SHP77 treated with DMSO at 0.1 percent for 48 hours (cell line): ENCODE data around the gene ABCC3.
A peak's percentile ranks its signal among the peaks of the same experiment; 100 is the strongest.

ENCODE experiments used
- DNase-seq: peaks from one replicate; lab custom pipeline; 2025; lab: John Stamatoyannopoulos, UW

The ABCC3 gene, protein sequence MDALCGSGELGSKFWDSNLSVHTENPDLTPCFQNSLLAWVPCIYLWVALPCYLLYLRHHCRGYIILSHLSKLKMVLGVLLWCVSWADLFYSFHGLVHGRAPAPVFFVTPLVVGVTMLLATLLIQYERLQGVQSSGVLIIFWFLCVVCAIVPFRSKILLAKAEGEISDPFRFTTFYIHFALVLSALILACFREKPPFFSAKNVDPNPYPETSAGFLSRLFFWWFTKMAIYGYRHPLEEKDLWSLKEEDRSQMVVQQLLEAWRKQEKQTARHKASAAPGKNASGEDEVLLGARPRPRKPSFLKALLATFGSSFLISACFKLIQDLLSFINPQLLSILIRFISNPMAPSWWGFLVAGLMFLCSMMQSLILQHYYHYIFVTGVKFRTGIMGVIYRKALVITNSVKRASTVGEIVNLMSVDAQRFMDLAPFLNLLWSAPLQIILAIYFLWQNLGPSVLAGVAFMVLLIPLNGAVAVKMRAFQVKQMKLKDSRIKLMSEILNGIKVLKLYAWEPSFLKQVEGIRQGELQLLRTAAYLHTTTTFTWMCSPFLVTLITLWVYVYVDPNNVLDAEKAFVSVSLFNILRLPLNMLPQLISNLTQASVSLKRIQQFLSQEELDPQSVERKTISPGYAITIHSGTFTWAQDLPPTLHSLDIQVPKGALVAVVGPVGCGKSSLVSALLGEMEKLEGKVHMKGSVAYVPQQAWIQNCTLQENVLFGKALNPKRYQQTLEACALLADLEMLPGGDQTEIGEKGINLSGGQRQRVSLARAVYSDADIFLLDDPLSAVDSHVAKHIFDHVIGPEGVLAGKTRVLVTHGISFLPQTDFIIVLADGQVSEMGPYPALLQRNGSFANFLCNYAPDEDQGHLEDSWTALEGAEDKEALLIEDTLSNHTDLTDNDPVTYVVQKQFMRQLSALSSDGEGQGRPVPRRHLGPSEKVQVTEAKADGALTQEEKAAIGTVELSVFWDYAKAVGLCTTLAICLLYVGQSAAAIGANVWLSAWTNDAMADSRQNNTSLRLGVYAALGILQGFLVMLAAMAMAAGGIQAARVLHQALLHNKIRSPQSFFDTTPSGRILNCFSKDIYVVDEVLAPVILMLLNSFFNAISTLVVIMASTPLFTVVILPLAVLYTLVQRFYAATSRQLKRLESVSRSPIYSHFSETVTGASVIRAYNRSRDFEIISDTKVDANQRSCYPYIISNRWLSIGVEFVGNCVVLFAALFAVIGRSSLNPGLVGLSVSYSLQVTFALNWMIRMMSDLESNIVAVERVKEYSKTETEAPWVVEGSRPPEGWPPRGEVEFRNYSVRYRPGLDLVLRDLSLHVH (N-terminal part only)

DNA sequence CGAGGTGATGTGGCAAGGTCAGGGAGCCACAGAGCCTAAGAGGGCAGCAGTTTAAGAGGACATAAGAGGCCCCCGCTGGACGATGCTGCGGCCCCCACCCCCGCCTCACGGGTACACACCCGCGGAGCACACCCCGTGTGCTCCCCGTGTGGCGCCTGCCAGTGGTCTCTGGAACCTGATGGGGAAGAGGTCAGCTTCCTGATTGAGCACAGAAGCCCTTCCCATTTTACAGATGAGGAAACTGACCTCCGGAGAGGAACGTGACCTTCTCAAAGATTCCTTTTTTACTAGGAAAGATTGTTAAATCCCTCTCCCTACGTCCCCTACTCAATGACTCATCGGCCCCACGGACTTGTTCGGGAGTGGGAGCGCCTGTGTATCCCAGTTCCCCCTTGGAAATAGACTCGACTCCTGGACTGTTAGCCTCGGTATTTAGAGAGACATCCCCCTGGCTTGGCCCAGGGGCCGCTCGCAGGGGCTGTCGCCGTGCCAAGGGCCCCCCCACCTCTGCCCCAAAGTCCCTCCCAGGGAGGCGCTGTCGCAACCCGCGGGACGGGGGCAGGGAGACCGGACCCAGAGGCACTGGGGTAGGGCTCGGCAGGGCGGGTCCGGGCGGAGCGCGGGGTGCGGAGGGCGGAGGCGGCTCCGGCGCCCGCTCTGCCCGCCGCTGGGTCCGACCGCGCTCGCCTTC is at the start of gene ABCC3:
TSS of gene ABCC3 (plus strand) at position 658 of the 691 bp plus-strand sequence. CDS start 56 bp downstream, outside the sequence.
- no peak for DNase-seq

DNA sequence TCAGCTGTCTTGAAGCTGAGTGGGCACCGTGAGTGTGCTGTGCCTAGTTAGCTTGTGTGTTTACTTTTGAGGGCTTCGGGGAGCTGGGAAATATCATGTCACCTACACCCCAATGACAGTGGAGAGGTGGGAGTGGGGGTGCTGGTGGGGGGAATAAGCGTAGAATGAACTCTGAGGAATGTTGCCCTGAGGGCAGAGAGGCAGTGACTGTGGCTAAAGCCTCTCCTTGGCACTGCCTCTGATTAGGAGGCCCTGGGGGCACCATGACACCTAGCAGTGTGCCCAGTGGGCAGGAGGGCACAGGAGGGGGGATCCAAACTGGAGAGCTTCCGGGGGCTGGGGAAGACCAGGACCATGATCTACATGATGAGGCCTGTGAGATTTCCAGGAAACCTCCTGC is 49.3 kb upstream of the ABCC3 start:
- DNase-seq: no peak

DNA sequence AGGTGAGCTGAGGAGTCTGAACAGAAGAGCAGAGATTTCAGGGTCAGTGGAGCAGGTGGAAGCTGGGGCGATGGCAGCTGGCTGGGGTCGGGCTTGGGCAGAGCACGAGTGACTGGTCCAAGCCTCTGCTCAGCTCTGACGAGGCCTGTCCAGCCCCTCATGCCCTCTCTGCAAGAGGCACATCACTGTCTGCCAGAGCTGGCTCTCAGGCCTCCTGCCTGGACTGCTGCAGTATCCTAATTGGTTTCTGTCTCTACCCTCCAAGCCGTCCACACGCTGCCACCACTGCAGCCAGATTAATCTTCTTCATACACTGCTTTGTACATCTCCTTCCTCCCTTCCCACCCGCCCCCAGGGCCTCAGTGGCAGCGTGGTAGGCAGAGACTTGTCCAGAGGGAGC is 48.8 kb upstream of the ABCC3 start:
- DNase-seq: no peak

DNA sequence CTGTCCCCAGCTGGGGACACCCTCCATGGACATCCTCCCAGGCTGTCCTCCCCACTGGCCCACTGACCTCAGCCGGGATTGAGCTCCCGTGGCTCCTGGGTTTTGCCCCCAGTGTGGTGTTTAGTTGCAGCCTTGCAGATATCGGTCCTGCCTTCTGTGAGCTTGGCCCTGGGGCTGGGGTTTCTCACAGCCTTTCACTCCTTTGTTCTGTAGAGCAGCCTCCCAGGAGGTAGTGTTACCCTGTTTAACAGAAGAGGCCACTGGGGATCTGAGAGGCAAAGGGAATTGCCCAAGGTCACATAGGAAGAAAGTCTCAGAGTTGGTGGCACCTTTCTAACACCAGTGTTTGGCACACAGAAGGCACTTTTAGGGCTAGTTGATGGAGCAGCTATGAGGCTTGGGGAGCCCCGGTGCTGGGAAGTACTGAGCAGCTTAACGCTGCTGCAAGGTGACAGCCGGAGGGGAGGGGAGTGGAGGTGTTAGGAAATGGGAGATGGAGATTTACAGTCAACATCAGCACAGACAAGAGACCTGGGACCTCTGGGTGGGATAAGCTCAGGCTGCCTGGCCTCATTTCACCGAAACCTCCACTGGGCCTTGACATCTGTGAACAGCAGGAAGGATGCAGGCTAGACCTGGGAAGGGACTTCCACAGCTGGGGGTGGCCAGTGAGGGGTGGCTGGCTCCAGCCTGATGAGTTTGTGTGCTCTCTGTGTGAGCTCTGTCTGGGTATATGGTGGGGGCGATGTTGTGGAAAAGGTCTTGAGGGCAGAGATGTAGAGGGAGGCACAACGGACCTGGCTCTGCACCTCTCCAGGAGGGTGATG is 48.0 kb upstream of the ABCC3 start:
- no peak for DNase-seq

DNA sequence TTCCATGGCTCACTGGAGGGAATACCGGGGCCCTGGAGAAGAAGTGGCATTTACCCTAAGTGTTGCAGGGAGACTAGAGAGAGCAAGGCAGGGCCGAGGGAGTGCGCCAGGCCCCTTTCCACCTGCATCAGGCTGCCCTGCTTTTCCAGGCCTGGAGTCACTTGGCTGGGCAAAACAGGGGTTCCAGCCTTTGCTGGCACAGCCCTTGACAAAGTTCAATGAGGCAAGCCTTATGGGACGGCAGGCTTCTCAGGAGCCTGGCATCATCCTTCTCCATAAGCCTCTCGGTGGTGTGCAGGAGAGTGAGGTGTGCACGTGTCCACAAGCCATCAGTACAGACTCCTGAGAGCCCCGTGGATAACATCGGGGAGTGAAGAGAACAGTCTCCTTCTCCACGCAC is 47.1 kb upstream of the ABCC3 start:
- no peak for DNase-seq

DNA sequence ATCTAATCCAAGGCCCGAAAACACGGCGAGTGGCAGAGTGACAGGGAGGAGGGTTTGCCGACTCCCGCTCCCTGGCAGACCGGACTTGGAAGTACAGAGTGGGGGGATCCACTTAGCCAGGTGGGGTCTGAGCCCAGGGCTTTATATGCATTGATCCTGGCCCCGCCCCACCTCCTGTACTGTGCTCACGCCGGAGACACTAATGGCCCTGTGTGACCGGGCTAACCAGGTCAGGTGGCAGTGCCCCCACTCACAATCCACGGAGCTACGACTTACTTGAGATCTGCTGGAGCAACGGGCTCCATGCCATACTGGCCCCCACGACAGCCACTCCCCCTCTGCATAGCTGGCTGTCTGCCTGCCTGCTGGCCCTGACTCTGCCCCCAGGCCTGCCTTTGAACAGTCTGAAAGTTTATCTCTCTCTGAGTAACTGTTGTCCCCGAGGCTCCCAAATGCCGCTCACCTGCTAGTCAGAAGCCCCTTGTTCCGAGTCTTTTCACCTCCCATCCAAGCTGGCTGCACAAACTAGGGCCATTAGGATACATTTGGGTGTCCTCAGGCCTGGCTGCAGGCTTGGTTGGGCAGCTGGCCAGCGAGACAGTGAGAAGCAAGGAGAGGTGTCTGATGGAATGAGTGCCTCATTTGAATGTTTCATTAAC is 46.2 kb upstream of the ABCC3 start:
- DNase-seq: no peak

DNA sequence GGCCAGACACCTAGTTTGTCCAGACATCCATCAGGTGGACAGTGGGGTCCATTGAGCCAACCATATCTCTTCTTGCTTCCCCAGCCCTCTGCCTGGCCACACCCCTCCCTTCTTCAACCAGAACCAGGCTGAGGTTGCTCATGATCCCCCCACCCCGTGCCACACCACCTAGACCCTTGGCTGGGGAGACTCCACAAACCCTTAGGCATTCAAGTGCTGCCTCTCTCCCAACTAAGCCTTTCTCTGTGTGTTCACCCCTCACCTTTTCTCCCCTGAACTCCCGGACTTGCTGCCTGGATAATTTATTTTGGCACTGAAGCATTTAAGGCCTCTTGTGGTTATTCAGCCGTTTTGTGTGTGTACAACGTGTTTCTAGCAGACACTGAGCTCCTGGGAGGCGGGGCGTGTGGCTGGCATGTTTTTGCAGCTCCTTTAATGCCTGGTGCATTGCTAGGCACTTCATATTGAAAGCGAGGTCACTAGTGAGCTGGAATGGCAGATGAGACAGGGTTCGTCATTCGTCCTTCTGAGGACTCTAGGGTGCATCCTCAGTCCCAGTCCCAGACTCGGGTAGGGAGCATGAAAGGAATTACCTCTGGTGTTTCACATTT is 45.5 kb upstream of the ABCC3 start:
- no peak for DNase-seq

DNA sequence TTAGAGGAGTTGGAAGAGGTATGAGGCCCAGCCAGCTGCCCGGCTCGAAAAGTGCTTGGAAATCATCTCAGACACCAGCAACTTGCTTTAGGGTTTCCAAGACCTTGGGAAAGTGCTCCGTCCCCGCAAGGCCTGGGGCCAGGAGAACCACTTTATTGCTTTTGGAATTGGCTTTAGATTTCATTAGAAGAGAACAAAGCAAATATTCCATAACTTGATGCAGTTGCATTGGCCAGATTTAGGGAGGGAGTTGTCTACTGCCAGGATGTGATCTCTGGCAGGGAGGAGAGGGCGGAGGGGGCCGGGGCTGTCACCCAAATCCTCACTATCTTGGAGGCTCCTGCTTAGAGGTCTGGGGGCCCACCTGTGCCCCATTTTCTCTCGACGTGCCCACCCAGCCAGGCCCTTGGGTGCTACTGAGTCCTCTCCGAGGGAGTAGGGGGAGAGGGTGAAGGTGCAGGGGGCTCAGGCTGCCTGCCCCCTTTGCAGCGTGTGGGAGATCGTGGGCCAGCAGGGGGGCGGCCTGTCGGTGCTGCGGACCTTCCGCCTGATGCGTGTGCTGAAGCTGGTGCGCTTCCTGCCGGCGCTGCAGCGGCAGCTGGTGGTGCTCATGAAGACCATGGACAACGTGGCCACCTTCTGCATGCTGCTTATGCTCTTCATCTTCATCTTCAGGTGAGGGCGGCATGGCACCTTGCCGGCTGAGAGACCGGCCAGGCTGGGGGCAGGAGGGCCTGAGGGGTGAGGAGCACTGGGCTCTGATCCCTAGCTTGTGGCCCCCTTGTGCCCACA is 43.5 kb upstream of the ABCC3 start:
- DNase-seq: no peak

DNA sequence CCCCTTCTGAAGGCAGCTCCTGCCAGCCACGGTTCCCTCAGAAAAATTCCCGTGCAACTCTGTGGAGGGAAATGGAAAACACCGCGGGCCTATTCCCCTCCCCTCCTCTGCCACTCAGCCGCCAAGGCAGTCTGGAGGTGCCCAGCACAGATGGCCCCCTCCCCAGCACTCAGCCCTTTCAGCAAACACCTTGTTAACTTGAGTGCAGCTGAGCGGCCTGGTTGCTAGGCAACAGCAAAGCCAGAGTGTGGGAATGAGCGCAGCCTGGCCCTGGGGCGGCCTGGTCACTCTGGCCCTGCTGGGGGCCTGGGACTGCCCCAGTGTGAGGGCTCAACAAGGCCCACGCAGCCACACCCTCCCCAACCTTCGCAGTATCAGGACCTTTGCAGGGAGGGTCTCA is 41.4 kb upstream of the ABCC3 start:
- peak; percentile 59 for DNase-seq

DNA sequence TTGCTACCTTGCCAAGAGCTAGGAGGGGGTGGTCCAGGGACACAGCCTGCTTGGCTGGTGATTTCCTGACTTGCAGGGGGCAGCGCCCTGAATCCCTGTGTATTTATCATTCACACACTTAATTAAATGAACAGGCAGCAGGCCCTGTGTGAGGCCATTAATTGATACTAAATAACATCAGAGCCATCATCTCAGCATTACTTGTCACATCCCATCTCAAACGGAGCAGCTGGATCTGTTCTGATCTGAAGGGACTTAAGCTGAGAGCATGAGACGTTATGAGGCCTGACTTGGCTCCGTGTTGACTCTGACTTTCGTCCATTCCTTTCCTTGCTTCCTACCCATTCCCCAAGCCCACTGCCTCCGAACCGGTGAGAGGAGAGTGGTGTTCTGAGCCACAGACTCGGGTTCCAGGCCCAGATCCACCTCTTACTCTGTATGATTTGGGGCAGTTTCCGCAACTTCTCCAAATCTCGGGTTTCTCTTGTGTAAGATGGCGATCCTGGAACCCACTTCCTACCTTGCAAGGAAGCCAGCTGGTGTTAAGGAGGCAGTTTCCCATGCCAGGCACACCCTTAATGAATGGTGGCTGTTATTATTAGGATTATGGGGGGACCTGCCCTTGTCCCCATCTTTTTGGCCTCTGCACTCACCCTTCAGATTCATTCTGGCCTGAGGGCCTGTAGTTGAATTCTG is 40.4 kb upstream of the ABCC3 start:
- no peak for DNase-seq

DNA sequence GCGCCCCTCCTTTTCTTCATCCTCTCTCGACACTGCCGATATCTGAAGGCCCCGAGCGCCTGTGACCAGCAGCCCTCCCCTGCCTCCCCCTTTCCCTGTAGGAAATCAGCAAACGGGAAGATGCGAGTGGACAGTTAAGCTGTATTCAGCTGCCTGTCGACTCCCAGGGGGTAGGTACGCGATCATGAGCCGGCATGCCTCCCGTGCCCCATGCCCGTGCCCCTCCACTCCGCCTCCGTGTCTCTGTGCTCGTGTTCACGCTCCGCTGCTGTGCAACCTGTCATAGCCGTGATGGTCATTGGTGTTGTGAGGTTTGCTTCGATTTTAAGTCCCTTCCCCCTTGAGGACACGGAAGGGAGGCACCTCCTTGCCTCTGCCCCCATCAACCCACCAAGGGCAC is 39.8 kb upstream of the ABCC3 start:
- DNase-seq: no peak

DNA sequence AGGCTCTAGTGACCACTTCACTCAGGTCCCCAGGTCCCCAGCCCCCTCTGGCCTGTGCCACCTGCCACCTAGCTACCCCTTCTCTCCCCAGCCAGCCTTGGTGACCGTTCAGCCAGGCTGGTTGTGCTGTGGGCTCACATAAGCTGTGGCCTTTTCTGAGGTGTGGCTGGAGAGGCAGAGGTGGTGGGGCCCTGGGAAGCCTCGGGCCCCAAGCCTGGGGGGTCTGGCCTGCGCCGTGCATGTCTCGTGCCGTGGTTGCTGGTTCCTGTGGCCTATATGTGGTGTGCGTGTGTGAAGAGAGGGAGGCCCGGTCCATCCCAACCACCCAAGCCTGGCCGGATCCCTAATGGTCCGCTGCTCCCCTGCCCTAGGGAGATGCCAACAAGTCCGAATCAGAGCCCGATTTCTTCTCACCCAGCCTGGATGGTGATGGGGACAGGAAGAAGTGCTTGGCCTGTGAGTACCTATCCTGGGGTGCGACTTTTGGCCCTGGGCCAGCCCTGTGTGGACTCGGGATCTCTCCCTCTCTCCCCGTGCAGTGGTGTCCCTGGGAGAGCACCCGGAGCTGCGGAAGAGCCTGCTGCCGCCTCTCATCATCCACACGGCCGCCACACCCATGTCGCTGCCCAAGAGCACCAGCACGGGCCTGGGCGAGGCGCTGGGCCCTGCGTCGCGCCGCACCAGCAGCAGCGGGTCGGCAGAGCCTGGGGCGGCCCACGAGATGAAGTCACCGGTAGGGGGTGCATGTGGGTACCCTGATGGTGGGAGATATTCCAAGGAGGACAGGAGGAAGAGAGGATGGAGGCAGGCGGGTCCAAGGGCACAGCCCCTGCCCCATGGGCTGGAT is 38.3 kb upstream of the ABCC3 start:
- no peak for DNase-seq

DNA sequence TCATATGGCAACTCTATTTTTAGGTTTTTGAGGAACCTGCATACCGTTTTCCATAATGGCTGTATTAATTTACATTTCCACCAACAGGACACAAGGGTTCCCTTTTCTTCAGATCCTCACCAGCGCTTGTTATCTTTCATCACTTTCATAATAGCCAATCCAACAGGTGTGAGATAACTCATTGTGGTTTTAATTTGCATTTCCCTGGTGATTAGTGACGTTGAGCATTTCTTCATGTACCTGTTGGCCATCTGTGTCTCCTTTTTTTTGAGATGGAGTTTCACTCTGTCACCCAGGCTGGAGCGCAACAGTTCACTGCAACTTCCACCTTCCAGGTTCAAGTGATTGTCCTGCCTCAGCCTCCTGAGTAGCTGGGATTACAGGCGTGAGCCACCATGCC is 36.2 kb upstream of the ABCC3 start:
- DNase-seq: no peak

DNA sequence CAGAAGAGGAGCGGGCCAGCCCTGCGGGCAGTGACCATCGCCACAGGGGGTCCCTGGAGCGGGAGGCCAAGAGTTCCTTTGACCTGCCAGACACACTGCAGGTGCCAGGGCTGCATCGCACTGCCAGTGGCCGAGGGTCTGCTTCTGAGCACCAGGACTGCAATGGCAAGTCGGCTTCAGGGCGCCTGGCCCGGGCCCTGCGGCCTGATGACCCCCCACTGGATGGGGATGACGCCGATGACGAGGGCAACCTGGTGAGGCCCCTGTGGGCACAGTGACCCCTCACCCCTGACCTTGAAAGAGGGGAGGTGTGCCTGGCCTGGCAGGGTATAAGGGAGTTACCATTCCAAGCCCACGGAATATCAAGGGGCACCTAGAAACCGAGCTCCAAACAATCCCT is 35.1 kb upstream of the ABCC3 start:
- no peak for DNase-seq

DNA sequence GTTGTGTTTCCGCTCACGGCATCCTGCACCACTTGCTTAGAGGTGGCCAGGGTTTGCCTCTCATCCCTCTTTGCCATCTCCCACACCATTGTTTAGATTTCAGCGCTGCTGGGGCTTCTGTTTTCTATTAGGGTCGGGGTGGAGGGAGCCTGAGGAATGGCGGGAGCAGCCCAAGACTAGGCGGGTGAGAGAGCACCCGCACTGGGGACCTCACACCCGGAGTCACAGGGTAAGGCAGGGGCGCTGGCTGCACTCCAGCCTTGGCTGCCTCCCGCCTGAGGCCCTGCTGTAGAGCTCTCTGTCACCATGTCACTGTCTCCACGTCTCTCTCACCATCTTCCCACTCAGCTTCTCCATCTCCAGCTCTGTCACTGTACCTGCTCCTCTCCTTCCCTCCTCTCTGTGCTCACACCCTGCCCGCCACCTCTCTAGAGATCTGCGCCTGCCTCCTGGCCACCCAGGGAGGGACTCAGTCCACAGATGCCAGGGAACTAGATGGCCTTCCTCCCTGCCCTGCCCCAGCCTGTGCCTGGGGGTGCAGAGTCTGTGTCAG is 32.8 kb upstream of the ABCC3 start:
- no peak for DNase-seq

DNA sequence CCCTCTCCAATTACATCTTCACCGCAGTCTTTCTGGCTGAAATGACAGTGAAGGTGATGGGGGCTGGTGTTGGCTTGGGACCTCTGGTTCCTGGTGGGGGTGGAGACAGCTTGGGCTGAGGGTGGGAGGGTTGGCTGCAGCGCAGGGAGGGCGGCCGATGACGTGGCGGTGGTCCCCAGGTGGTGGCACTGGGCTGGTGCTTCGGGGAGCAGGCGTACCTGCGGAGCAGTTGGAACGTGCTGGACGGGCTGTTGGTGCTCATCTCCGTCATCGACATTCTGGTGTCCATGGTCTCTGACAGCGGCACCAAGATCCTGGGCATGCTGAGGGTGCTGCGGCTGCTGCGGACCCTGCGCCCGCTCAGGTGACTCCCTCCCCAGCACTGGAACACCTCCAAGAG is 31.8 kb upstream of the ABCC3 start:
- no peak for DNase-seq

DNA sequence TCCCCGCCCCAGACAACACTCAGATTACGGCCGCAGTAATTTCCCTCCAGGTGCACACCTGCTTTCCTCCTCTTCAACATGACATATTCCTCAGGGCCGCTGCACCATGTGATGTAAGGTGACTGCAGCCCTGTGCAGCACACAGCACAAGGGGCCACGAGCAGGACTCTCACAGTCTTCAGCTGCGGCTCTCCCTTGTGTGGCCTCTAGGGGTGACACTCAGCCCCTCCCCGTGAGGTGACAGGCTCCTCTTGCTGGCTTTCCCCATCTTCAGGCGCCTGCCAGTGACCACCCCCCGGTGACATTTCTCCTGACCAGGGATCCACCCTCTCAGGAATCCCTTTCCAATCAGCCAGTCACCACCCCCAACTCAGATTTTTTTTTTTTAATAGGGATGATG is 31.3 kb upstream of the ABCC3 start:
- DNase-seq: no peak
